HCT116 (cell line): ENCODE results near the gene TRNP1. TPM values are rescaled to one million over a fixed set of nuclear protein-coding genes. Genes with fewer than 3 reads are reported as not detected.

ENCODE experiments used
- ATAC-seq: fragments of 200-7000 bp; cut with Tn5 transposase; 2 replicates; pipeline ENCODE4 v1.9.1; 2020; ENCODE audit warnings: mild to moderate bottlenecking, moderate library complexity
- BruUV-seq: library from RNA; stranded (reverse); fragments of 400-500 nt; replicated peaks from 2 replicates; lab custom pipeline; 2021; lab: Mats Ljungman, UMichigan
- CTCF ChIA-PET: fragments of 300-600 bp; sonication (Branson Sonifier 250); formaldehyde crosslinking; loops from one replicate; lab custom pipeline; 2021; ENCODE audit warnings: antibody characterized with exemption; lab: Charles Lee
- POLR2A ChIA-PET: fragments of 300-600, 350-600 bp; sonication (Branson Sonifier 250); formaldehyde crosslinking; loops from one replicate; lab custom pipeline; 2021; ENCODE audit warnings: antibody characterized with exemption; lab: Charles Lee
- RAD21 ChIA-PET, 2 experiments: fragments of 300-600 bp; sonication (Branson Sonifier 250); formaldehyde crosslinking; loops; one replicate each; lab custom pipeline; 2023; ENCODE audit warnings: low total read pairs in 2 of 2; ENCODE audit not compliant: uncharacterized antibody in 2 of 2, unreplicated experiment in 2 of 2, low non-redundant PET in 1 of 2; lab: Charles Lee
- DNase-seq: peaks from one replicate; pipeline ENCODE4 v3.0.0-alpha.2; 2010; ENCODE audit warnings: low read depth, low spot score
- H2AFZ ChIP-seq: fragments of 200-600 bp; shearing (Covaris generic), sonication (generic); 2 replicates; pipeline ENCODE4 v1.6.1; 2017; ENCODE audit warnings: low read depth, mixed run types, mixed read lengths, antibody characterized with exemption, low read length; ENCODE audit not compliant: poor library complexity, severe bottlenecking
- H3K27ac ChIP-seq: 2 replicates; pipeline ENCODE4 v1.5.1; 2012; ENCODE audit warnings: low read depth, low read length
- H3K27me3 ChIP-seq: fragments of 200-600 bp; sonication (generic); 2 replicates; pipeline ENCODE4 v1.6.1; 2016; ENCODE audit warnings: mixed run types, low read length, mixed read lengths; ENCODE audit not compliant: insufficient read depth
- H3K36me3 ChIP-seq, 2 experiments: fragments of 200-500 bp in 1 of 2; fragments of 200-600 bp in 1 of 2; sonication (Bioruptor generic) in 1 of 2; sonication (generic) in 1 of 2; 2 replicates each; pipeline versions ENCODE4 v1.5.1 to v1.6.1; 2014 to 2016; ENCODE audit warnings: low read length in 2 of 2, inconsistent platforms in 1 of 2, mixed read lengths in 1 of 2, mixed run types in 1 of 2; ENCODE audit not compliant: insufficient read depth in 2 of 2, control insufficient read depth in 1 of 2
- H3K4me1 ChIP-seq, 2 experiments: fragments of 200-600 bp in 1 of 2; sonication (generic) in 1 of 2; 2 replicates each; pipeline versions ENCODE4 v1.5.1 to v1.6.1; 2012 to 2017; ENCODE audit warnings: low read length in 2 of 2, inconsistent platforms in 1 of 2, mild to moderate bottlenecking in 1 of 2, mixed read lengths in 1 of 2, mixed run types in 1 of 2, moderate library complexity in 1 of 2; ENCODE audit not compliant: insufficient read depth in 2 of 2, control insufficient read depth in 1 of 2
- H3K4me2 ChIP-seq: fragments of 200-600 bp; sonication (generic); 2 replicates; pipeline ENCODE4 v1.6.1; 2017; ENCODE audit warnings: mixed run types, low read length, mixed read lengths
- H3K4me3 ChIP-seq, 2 experiments: fragments of 200-600 bp in 1 of 2; sonication (generic) in 1 of 2; replicated peaks in 1 of 2; 2 replicates each; pipeline ENCODE4 v1.5.1; 2011 to 2016; ENCODE audit warnings: low read length in 2 of 2, control low read depth in 1 of 2, low read depth in 1 of 2, mild to moderate bottlenecking in 1 of 2, mixed read lengths in 1 of 2, mixed run types in 1 of 2
- H3K79me2 ChIP-seq: fragments of 200-600 bp; sonication (generic); 2 replicates; pipeline ENCODE4 v1.6.1; 2017; ENCODE audit warnings: mild to moderate bottlenecking, mixed run types, low read length, moderate library complexity, mixed read lengths; ENCODE audit not compliant: insufficient read depth
- H3K9ac ChIP-seq: fragments of 200-600 bp; sonication (generic); 2 replicates; pipeline ENCODE4 v1.6.1; 2016; ENCODE audit warnings: low read length, mixed read lengths
- H3K9me2 ChIP-seq: fragments of 200-600 bp; sonication (generic), shearing (Covaris generic); 2 replicates; pipeline ENCODE4 v1.6.1; 2017; ENCODE audit warnings: mixed run types, mild to moderate bottlenecking, moderate library complexity; ENCODE audit not compliant: insufficient read depth
- H3K9me3 ChIP-seq, 2 experiments: fragments of 200-500 bp in 1 of 2; fragments of 200-600 bp in 1 of 2; sonication (Bioruptor generic) in 1 of 2; sonication (generic) in 1 of 2; 2 replicates each; pipeline ENCODE4 v1.6.1; 2014 to 2017; ENCODE audit warnings: low read length in 2 of 2, mixed read lengths in 2 of 2, inconsistent platforms in 1 of 2, low read depth in 1 of 2, mild to moderate bottlenecking in 1 of 2, mixed run types in 1 of 2, moderate library complexity in 1 of 2; ENCODE audit not compliant: control insufficient read depth in 1 of 2, insufficient read depth in 1 of 2
- H4K20me1 ChIP-seq: fragments of 200-600 bp; sonication (generic), shearing (Covaris generic); 2 replicates; pipeline ENCODE4 v1.6.1; 2017; ENCODE audit warnings: mixed run types, mild to moderate bottlenecking, moderate library complexity; ENCODE audit not compliant: insufficient read depth
- CBX3 ChIP-seq: IDR thresholded peaks from 2 replicates; pipeline ENCODE4 v1.6.1; 2012; ENCODE audit warnings: low read depth
- CEBPB ChIP-seq: IDR thresholded peaks from 2 replicates; pipeline ENCODE4 v1.6.1; 2012; ENCODE audit warnings: low read depth
- EGR1 ChIP-seq: IDR thresholded peaks from 2 replicates; pipeline ENCODE4 v1.6.1; 2012; ENCODE audit warnings: low read depth
- EZH2 ChIP-seq: fragments of 200-600 bp; sonication (generic); IDR thresholded peaks from 2 replicates; pipeline ENCODE4 v1.6.1; 2017; ENCODE audit warnings: antibody characterized with exemption, mixed run types
- EZH2phosphoT487 ChIP-seq: fragments of 200-600 bp; IDR thresholded peaks from 2 replicates; pipeline ENCODE4 v1.6.1; 2018; ENCODE audit warnings: antibody characterized with exemption, borderline replicate concordance
- JUND ChIP-seq: IDR thresholded peaks from 2 replicates; pipeline ENCODE4 v1.6.1; 2012
- MAX ChIP-seq: IDR thresholded peaks from 2 replicates; pipeline ENCODE4 v1.6.1; 2012
- POLR2A ChIP-seq: IDR thresholded peaks from 2 replicates; pipeline ENCODE4 v1.7.0; 2011; ENCODE audit warnings: borderline replicate concordance; ENCODE audit not compliant: insufficient read depth, insufficient read length; ENCODE audit errors: extremely low read depth
- POLR2AphosphoS5 ChIP-seq: IDR thresholded peaks from 2 replicates; pipeline ENCODE4 v1.6.1; 2011; ENCODE audit warnings: mild to moderate bottlenecking, low read depth, low read length, moderate library complexity
- REST ChIP-seq: IDR thresholded peaks from 2 replicates; pipeline ENCODE4 v1.6.1; 2012; ENCODE audit warnings: low read depth
- SIN3A ChIP-seq: IDR thresholded peaks from 2 replicates; pipeline ENCODE4 v1.6.1; 2012; ENCODE audit warnings: low read depth
- SRF ChIP-seq: IDR thresholded peaks from 2 replicates; pipeline ENCODE4 v1.6.1; 2012; ENCODE audit warnings: low read depth
- TCF7L2 ChIP-seq: IDR thresholded peaks from 2 replicates; pipeline ENCODE4 v1.7.0; 2011; ENCODE audit warnings: borderline replicate concordance, inconsistent platforms; ENCODE audit not compliant: insufficient read depth, insufficient read length; ENCODE audit errors: extremely low read depth
- YY1 ChIP-seq: IDR thresholded peaks from 2 replicates; pipeline ENCODE4 v1.6.1; 2011; ENCODE audit warnings: low read length, low read depth, moderate library complexity, mild to moderate bottlenecking; ENCODE audit not compliant: insufficient replicate concordance; ENCODE audit errors: extremely low read depth
- ZFX ChIP-seq: fragments of 450-650 bp; IDR thresholded peaks from 2 replicates; pipeline ENCODE4 v1.6.1; 2017
- intact Hi-C: fragments of 100-400 bp; cut with micrococcal nuclease; formaldehyde crosslinking; loops from 2 replicates; pipeline ENCODE4 v1.10.0; 2022
- total RNA-seq: library from RNA; stranded (reverse); gene quantifications from one replicate; pipeline ENCODE4 v1.2.1, GENCODE V29; 2021; ENCODE audit not compliant: unreplicated experiment
- TF ChIP-seq, protein P1 (sequence below), 3 experiments: fragments of 200-600 bp in 1 of 3; sonication (generic) in 1 of 3; IDR thresholded peaks in 2 of 3; conservative IDR thresholded peaks in 1 of 3; 2 replicates each; pipeline ENCODE4 v1.5.1; 2012 to 2017; ENCODE audit warnings: low read depth in 2 of 3, low read length in 2 of 3, antibody characterized with exemption in 1 of 3, borderline replicate concordance in 1 of 3, control low read depth in 1 of 3, mild to moderate bottlenecking in 1 of 3, mixed read lengths in 1 of 3, mixed run types in 1 of 3, moderate library complexity in 1 of 3; ENCODE audit not compliant: insufficient read depth in 1 of 3
- TF ChIP-seq, protein P2 (sequence below): IDR thresholded peaks from 2 replicates; pipeline ENCODE4 v1.6.1; 2012

Gene TRNP1
- total RNA-seq, 1 experiment from 2014 or later = 76.9 TPM

DNA sequence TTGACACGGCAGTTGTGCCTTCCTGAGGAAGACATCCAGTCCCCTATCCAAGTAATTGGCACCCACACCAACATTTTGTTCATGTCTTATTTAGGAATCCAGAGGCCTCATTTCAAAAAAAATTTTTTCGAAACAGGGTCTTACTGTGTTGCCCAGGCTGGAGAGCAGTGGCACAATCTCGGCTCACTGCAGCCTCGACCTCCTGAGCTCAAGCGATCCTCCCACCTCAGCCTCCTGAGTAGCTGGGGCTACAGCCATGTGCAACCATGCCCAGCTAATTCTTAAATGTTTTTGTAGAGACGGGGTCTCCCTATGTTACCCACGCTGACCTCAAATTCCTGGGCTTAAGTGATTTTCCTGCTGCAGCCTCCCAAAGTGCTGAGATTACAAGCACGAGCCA is 9.2 kb upstream of the TRNP1 start:
- POLR2A ChIA-PET = interaction anchor here (1.6 kb wide), 1 partner anchor 9 kb away, joined by 8 read pairs; the partner anchor contains the start of gene TRNP1
- H3K27ac ChIP-seq = no peak overlapping the region
- no peak for DNase-seq

More for the DNA sequence above, 9.2 kb upstream of the TRNP1 start:
- ChIA-PET CTCF (interaction anchor here (5.8 kb wide), 1 partner anchor 13 kb away, joined by 23 read pairs; no protein-coding TSS in a partner anchor), RAD21 (no interaction called here)
- no peaks in the 10 kb centered on the region for H3K27me3 ChIP-seq
- ATAC-seq = no peak
- H3K4me3 ChIP-seq = no peak overlapping the region
- BruUV-seq = no TSS peak
- no peak overlapping the region for H3K9ac ChIP-seq
- peaks cover 9 to 20% of the 10 kb centered on the region in 2 experiments for H3K4me1 ChIP-seq
- intact Hi-C loops = no loop called here
- H3K9me2 ChIP-seq = no peaks in the 10 kb centered on the region
- no peak overlapping the region for H3K4me2 ChIP-seq
- H4K20me1 ChIP-seq = no peaks in the 10 kb centered on the region
- H3K9me3 ChIP-seq = no peaks in the 10 kb centered on the region
- no peaks in the 10 kb centered on the region for H3K36me3 ChIP-seq
- no peak overlapping the region for H2AFZ ChIP-seq
- TF ChIP-seq POLR2AphosphoS5 = no peak
- TF ChIP-seq EZH2 = no peak
- no peak for TF ChIP-seq TCF7L2
- TF ChIP-seq REST = no peak
- TF ChIP-seq ZFX = no peak
- TF ChIP-seq EGR1 = no peak
- no peak for TF ChIP-seq CEBPB
- no peak for TF ChIP-seq EZH2phosphoT487
- TF ChIP-seq, protein P1, sequence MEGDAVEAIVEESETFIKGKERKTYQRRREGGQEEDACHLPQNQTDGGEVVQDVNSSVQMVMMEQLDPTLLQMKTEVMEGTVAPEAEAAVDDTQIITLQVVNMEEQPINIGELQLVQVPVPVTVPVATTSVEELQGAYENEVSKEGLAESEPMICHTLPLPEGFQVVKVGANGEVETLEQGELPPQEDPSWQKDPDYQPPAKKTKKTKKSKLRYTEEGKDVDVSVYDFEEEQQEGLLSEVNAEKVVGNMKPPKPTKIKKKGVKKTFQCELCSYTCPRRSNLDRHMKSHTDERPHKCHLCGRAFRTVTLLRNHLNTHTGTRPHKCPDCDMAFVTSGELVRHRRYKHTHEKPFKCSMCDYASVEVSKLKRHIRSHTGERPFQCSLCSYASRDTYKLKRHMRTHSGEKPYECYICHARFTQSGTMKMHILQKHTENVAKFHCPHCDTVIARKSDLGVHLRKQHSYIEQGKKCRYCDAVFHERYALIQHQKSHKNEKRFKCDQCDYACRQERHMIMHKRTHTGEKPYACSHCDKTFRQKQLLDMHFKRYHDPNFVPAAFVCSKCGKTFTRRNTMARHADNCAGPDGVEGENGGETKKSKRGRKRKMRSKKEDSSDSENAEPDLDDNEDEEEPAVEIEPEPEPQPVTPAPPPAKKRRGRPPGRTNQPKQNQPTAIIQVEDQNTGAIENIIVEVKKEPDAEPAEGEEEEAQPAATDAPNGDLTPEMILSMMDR (IDR thresholded peaks at IDR 0.05 in 2 of 3, conservative IDR thresholded peaks at IDR 0.05 in 1 of 3; ENCODE audit: borderline replicate concordance in 1 of 3, insufficient read depth in 1 of 3, low read depth in 2 of 3, low read length in 2 of 3) = no peak
- no peak for TF ChIP-seq JUND
- TF ChIP-seq POLR2A = no peak
- no peak for TF ChIP-seq SRF
- no peak for TF ChIP-seq CBX3
- TF ChIP-seq, protein P2, sequence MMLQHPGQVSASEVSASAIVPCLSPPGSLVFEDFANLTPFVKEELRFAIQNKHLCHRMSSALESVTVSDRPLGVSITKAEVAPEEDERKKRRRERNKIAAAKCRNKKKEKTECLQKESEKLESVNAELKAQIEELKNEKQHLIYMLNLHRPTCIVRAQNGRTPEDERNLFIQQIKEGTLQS = no peak
- TF ChIP-seq YY1 = no peak
- no peak for TF ChIP-seq SIN3A
- TF ChIP-seq MAX = no peak
- H3K79me2 ChIP-seq = no peaks in the 10 kb centered on the region
